ENCODE results near the gene ZNF597.

ZNF597 gene

DNA sequence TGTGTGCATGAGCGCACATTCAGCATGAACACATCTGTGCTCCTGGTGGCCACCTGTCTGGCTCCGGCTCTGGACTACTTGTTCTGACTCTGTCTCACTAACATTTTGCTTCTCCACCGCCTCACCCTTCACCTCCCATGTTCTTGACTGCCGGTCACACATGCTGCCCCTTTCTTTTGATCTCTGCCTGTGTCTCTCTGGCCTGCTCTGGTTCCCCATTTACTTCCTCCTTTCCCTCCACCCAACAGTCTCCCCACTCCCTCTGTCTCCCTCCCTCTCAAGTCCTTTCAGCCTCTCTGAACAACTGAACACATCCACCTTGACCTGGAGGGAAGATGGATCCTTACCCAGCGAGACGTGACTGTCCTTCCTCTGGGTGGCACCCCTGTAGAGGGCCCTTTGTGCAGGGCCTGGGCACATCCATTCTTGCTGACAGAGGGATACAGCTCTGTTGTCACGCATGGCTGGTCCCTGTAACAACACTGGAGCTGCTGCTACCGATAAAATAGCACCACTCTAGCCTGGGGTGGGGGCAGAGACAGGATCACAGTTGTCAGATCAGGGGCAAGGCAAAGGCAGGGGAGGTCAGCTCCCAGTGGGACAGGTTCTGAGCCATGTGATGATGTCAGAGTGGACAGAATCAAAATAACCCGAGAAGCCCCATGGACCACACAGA, 53.5 kb downstream of the ZNF597 start:
- no peak overlapping the region for H3K9ac ChIP-seq (ENCODE audit: low read length)
- H3K9me3 ChIP-seq (replicated peaks; ENCODE audit: insufficient read depth, low read length), result no peaks in the 10 kb centered on the region; the same call in 1 of the 2 replicates
- peaks cover 24% of the 10 kb centered on the region for H3K36me3 ChIP-seq (replicated peaks; ENCODE audit: insufficient read depth, low read length)
- TF ChIP-seq, protein P1, sequence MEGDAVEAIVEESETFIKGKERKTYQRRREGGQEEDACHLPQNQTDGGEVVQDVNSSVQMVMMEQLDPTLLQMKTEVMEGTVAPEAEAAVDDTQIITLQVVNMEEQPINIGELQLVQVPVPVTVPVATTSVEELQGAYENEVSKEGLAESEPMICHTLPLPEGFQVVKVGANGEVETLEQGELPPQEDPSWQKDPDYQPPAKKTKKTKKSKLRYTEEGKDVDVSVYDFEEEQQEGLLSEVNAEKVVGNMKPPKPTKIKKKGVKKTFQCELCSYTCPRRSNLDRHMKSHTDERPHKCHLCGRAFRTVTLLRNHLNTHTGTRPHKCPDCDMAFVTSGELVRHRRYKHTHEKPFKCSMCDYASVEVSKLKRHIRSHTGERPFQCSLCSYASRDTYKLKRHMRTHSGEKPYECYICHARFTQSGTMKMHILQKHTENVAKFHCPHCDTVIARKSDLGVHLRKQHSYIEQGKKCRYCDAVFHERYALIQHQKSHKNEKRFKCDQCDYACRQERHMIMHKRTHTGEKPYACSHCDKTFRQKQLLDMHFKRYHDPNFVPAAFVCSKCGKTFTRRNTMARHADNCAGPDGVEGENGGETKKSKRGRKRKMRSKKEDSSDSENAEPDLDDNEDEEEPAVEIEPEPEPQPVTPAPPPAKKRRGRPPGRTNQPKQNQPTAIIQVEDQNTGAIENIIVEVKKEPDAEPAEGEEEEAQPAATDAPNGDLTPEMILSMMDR (IDR thresholded peaks at IDR 0.05; ENCODE audit: low read length), result no peak
- no peak for TF ChIP-seq EZH2phosphoT487 (IDR thresholded peaks at IDR 0.05; ENCODE audit: low read length)
- H3K79me2 ChIP-seq (ENCODE audit: low read length), result peaks cover 7% of the 10 kb centered on the region; the same call in 1 of the 2 replicates
- no peak overlapping the region for H3K4me2 ChIP-seq (ENCODE audit: low read depth, low read length)
- no peaks in the 10 kb centered on the region for H3K27me3 ChIP-seq (replicated peaks; ENCODE audit: insufficient read depth, low read length)
- no peak for DNase-seq
- no peak overlapping the region for H2AFZ ChIP-seq (ENCODE audit: low read length)
- H3K4me1 ChIP-seq (ENCODE audit: low read length), result no peaks in the 10 kb centered on the region
- H3K27ac ChIP-seq (ENCODE audit: low read length), result no peak overlapping the region
- H4K20me1 ChIP-seq (ENCODE audit: insufficient read depth, low read length), result no peaks in the 10 kb centered on the region
- no peak overlapping the region for H3K4me3 ChIP-seq (ENCODE audit: low read length)
- H3K9me2 ChIP-seq (replicated peaks; ENCODE audit: insufficient read depth, low read length), result no peaks in the 10 kb centered on the region
- no peaks in the 10 kb centered on the region for H3F3A ChIP-seq (ENCODE audit: insufficient read depth, low read length)

- Histone ChIP-seq H3K9me2 (replicated peaks; ENCODE audit: insufficient read depth, low read length) (no peaks in the 10 kb centered on the region), H3K9ac (ENCODE audit: low read length) (no peak overlapping the region), H3K36me3 (replicated peaks; ENCODE audit: insufficient read depth, low read length) (peaks cover 31% of the 10 kb centered on the region), H3K4me1 (ENCODE audit: low read length) (no peaks in the 10 kb centered on the region), H3K79me2 (ENCODE audit: low read length) (0 out of 2 replicates have a peak, but pooled peaks cover 4% of the 10 kb centered on the region), H3K9me3 (replicated peaks; ENCODE audit: insufficient read depth, low read length) (no peaks in the 10 kb centered on the region; the same call in 1 of the 2 replicates), H4K20me1 (ENCODE audit: insufficient read depth, low read length) (no peaks in the 10 kb centered on the region), H3K4me3 (ENCODE audit: low read length) (no peak overlapping the region), H3K27ac (ENCODE audit: low read length) (no peak overlapping the region), H3K27me3 (replicated peaks; ENCODE audit: insufficient read depth, low read length) (no peaks in the 10 kb centered on the region), H3F3A (ENCODE audit: insufficient read depth, low read length) (no peaks in the 10 kb centered on the region), H3K4me2 (ENCODE audit: low read depth, low read length) (no peak overlapping the region), H2AFZ (ENCODE audit: low read length) (no peak overlapping the region)
- TF ChIP-seq EZH2phosphoT487 (IDR thresholded peaks at IDR 0.05; ENCODE audit: low read length) (no peak), EZH2 (optimal IDR thresholded peaks at IDR 0.05; ENCODE audit: low read depth, low read length) (no peak)
- TF ChIP-seq, protein P1 (IDR thresholded peaks at IDR 0.05; ENCODE audit: low read length), result no peak
- no peak for DNase-seq
These were observed 55.0 kb downstream of the ZNF597 start for GRCh38 chr16:3388325-3388724.

- no peaks in the 10 kb centered on the region for H3K4me1 ChIP-seq (ENCODE audit: low read length)
- H3K9me2 ChIP-seq (replicated peaks; ENCODE audit: insufficient read depth, low read length), result no peaks in the 10 kb centered on the region
- no peaks in the 10 kb centered on the region for H3K9me3 ChIP-seq (replicated peaks; ENCODE audit: insufficient read depth, low read length)
- TF ChIP-seq, protein P1 (IDR thresholded peaks at IDR 0.05; ENCODE audit: low read length), result no peak
- TF ChIP-seq EZH2phosphoT487 (IDR thresholded peaks at IDR 0.05; ENCODE audit: low read length), result no peak
- no peaks in the 10 kb centered on the region for H4K20me1 ChIP-seq (ENCODE audit: insufficient read depth, low read length)
- no peak overlapping the region for H3K4me2 ChIP-seq (ENCODE audit: low read depth, low read length)
- no peak overlapping the region for H3K27ac ChIP-seq (ENCODE audit: low read length)
- H3K79me2 ChIP-seq (ENCODE audit: low read length), result no peaks in the 10 kb centered on the region
- H3K4me3 ChIP-seq (ENCODE audit: low read length), result no peak overlapping the region
- no peaks in the 10 kb centered on the region for H3F3A ChIP-seq (ENCODE audit: insufficient read depth, low read length)
- no peak overlapping the region for H2AFZ ChIP-seq (ENCODE audit: low read length)
- H3K27me3 ChIP-seq (replicated peaks; ENCODE audit: insufficient read depth, low read length), result no peaks in the 10 kb centered on the region
- peaks cover 27% of the 10 kb centered on the region for H3K36me3 ChIP-seq (replicated peaks; ENCODE audit: insufficient read depth, low read length)
- no peak overlapping the region for H3K9ac ChIP-seq (ENCODE audit: low read length)
- DNase-seq, result no peak
These were observed 60.3 kb downstream of the ZNF597 start for GRCh38 chr16:3383045-3383448.
